Measurements from ENCODE around the gene KLHL3. TPM values are rescaled to one million over a fixed set of nuclear protein-coding genes. Genes with fewer than 3 reads are reported as not detected.

KLHL3 gene
- polyA plus RNA-seq, 1 donor, result 7.2 TPM

- Histone ChIP-seq H3K27ac (ENCODE audit: low read length) (no peak overlapping the region), H3K4me1 (ENCODE audit: control insufficient read depth, insufficient read depth, low read length) (no peaks in the 10 kb centered on the region), H3K36me3 (ENCODE audit: control insufficient read depth, insufficient read depth, low read length) (peaks cover 2% of the 10 kb centered on the region), H3K4me3 (ENCODE audit: low read length) (no peak overlapping the region), H3K9me3 (ENCODE audit: control insufficient read depth, low read depth, low read length) (no peaks in the 10 kb centered on the region), H3K27me3 (ENCODE audit: control insufficient read depth, insufficient read depth, low read length) (no peaks in the 10 kb centered on the region)
- DNase-seq, result no peak
- 50% methylated on average over 1 of the region's 3 CpGs for WGBS (ENCODE audit: insufficient coverage, low lambda C conversion rate)
Measured at GRCh38 chr5:137627293-137627692, 108.6 kb downstream of the KLHL3 start.

GRCh38 chr5:137624786-137625349 is 111.0 kb downstream of the KLHL3 start:
- no peaks in the 10 kb centered on the region for H3K27me3 ChIP-seq (ENCODE audit: control insufficient read depth, insufficient read depth, low read length)
- no peak overlapping the region for H3K27ac ChIP-seq (ENCODE audit: low read length)
- H3K9me3 ChIP-seq (ENCODE audit: control insufficient read depth, low read depth, low read length), result no peaks in the 10 kb centered on the region
- peaks cover 2% of the 10 kb centered on the region for H3K36me3 ChIP-seq (ENCODE audit: control insufficient read depth, insufficient read depth, low read length)
- DNase-seq, result no peak
- H3K4me3 ChIP-seq (ENCODE audit: low read length), result no peak overlapping the region
- H3K4me1 ChIP-seq (ENCODE audit: control insufficient read depth, insufficient read depth, low read length), result no peaks in the 10 kb centered on the region
- WGBS (ENCODE audit: insufficient coverage, low lambda C conversion rate), result no CpG with 5 or more reads among the region's 5 CpGs

GRCh38 chr5:137622850-137623249 is 113.0 kb downstream of the KLHL3 start:
- no CpG with 5 or more reads among the region's 5 CpGs for WGBS (ENCODE audit: insufficient coverage, low lambda C conversion rate)
- no peak overlapping the region for H3K4me3 ChIP-seq (ENCODE audit: low read length)
- DNase-seq, result no peak

GRCh38 chr5:137621861-137622823 is 113.7 kb downstream of the KLHL3 start:
- DNase-seq, result no peak
- Histone ChIP-seq H3K27me3 (ENCODE audit: control insufficient read depth, insufficient read depth, low read length) (no peaks in the 10 kb centered on the region), H3K36me3 (ENCODE audit: control insufficient read depth, insufficient read depth, low read length) (peaks cover 2% of the 10 kb centered on the region), H3K4me1 (ENCODE audit: control insufficient read depth, insufficient read depth, low read length) (no peaks in the 10 kb centered on the region), H3K27ac (ENCODE audit: low read length) (no peak overlapping the region), H3K9me3 (ENCODE audit: control insufficient read depth, low read depth, low read length) (no peaks in the 10 kb centered on the region), H3K4me3 (ENCODE audit: low read length) (no peak overlapping the region)
- WGBS (ENCODE audit: insufficient coverage, low lambda C conversion rate), result no CpG with 5 or more reads among the region's 10 CpGs

More at GRCh38 chr5:137622850-137623249, 113.0 kb downstream of the KLHL3 start:
- H3K27me3 ChIP-seq (ENCODE audit: control insufficient read depth, insufficient read depth, low read length), result no peaks in the 10 kb centered on the region
- no peaks in the 10 kb centered on the region for H3K9me3 ChIP-seq (ENCODE audit: control insufficient read depth, low read depth, low read length)
- no peaks in the 10 kb centered on the region for H3K4me1 ChIP-seq (ENCODE audit: control insufficient read depth, insufficient read depth, low read length)
- no peak overlapping the region for H3K27ac ChIP-seq (ENCODE audit: low read length)
- H3K36me3 ChIP-seq (ENCODE audit: control insufficient read depth, insufficient read depth, low read length), result peaks cover 2% of the 10 kb centered on the region

GRCh38 chr5:137621306-137621705 is 114.6 kb downstream of the KLHL3 start:
- Histone ChIP-seq H3K36me3 (ENCODE audit: control insufficient read depth, insufficient read depth, low read length) (peaks cover 2% of the 10 kb centered on the region), H3K27me3 (ENCODE audit: control insufficient read depth, insufficient read depth, low read length) (no peaks in the 10 kb centered on the region), H3K27ac (ENCODE audit: low read length) (no peak overlapping the region), H3K4me1 (ENCODE audit: control insufficient read depth, insufficient read depth, low read length) (no peaks in the 10 kb centered on the region), H3K9me3 (ENCODE audit: control insufficient read depth, low read depth, low read length) (no peaks in the 10 kb centered on the region), H3K4me3 (ENCODE audit: low read length) (no peak overlapping the region)
- WGBS (ENCODE audit: insufficient coverage, low lambda C conversion rate), result no CpG with 5 or more reads among the region's 3 CpGs
- DNase-seq, result no peak

- Histone ChIP-seq H3K9me3 (ENCODE audit: control insufficient read depth, low read depth, low read length) (no peaks in the 10 kb centered on the region), H3K4me3 (ENCODE audit: low read length) (no peak overlapping the region), H3K27me3 (ENCODE audit: control insufficient read depth, insufficient read depth, low read length) (no peaks in the 10 kb centered on the region), H3K27ac (ENCODE audit: low read length) (no peak overlapping the region), H3K4me1 (ENCODE audit: control insufficient read depth, insufficient read depth, low read length) (no peaks in the 10 kb centered on the region), H3K36me3 (ENCODE audit: control insufficient read depth, insufficient read depth, low read length) (peaks cover 2% of the 10 kb centered on the region)
- DNase-seq, result peak in 1 of 2 donors; percentile 11
- 90% methylated on average over 2 of the region's 12 CpGs for WGBS (ENCODE audit: insufficient coverage, low lambda C conversion rate)
Measured at GRCh38 chr5:137619191-137619870, 116.6 kb downstream of the KLHL3 start.

GRCh38 chr5:137618476-137618875 is 117.4 kb downstream of the KLHL3 start:
- no peak overlapping the region for H3K27ac ChIP-seq (ENCODE audit: low read length)
- H3K9me3 ChIP-seq (ENCODE audit: control insufficient read depth, low read depth, low read length), result no peaks in the 10 kb centered on the region
- H3K4me3 ChIP-seq (ENCODE audit: low read length), result no peak overlapping the region
- peaks cover 2% of the 10 kb centered on the region for H3K36me3 ChIP-seq (ENCODE audit: control insufficient read depth, insufficient read depth, low read length)
- H3K4me1 ChIP-seq (ENCODE audit: control insufficient read depth, insufficient read depth, low read length), result no peaks in the 10 kb centered on the region
- no peak for DNase-seq
- 100% methylated on average over 3 of the region's 7 CpGs for WGBS (ENCODE audit: insufficient coverage, low lambda C conversion rate)
- H3K27me3 ChIP-seq (ENCODE audit: control insufficient read depth, insufficient read depth, low read length), result no peaks in the 10 kb centered on the region

GRCh38 chr5:137617528-137618205 is 118.2 kb downstream of the KLHL3 start:
- no peaks in the 10 kb centered on the region for H3K4me1 ChIP-seq (ENCODE audit: control insufficient read depth, insufficient read depth, low read length)
- no peak for DNase-seq
- H3K27ac ChIP-seq (ENCODE audit: low read length), result no peak overlapping the region
- no peaks in the 10 kb centered on the region for H3K36me3 ChIP-seq (ENCODE audit: control insufficient read depth, insufficient read depth, low read length)
- WGBS (ENCODE audit: insufficient coverage, low lambda C conversion rate), result 93% methylated on average over 2 of the region's 7 CpGs
- H3K27me3 ChIP-seq (ENCODE audit: control insufficient read depth, insufficient read depth, low read length), result no peaks in the 10 kb centered on the region
- no peak overlapping the region for H3K4me3 ChIP-seq (ENCODE audit: low read length)
- no peaks in the 10 kb centered on the region for H3K9me3 ChIP-seq (ENCODE audit: control insufficient read depth, low read depth, low read length)

GRCh38 chr5:137616046-137616445 is 119.8 kb downstream of the KLHL3 start:
- no peak for DNase-seq
- WGBS (ENCODE audit: insufficient coverage, low lambda C conversion rate), result no CpG with 5 or more reads among the region's 5 CpGs
- Histone ChIP-seq H3K4me3 (ENCODE audit: low read length) (no peak overlapping the region), H3K27me3 (ENCODE audit: control insufficient read depth, insufficient read depth, low read length) (no peaks in the 10 kb centered on the region), H3K27ac (ENCODE audit: low read length) (no peak overlapping the region), H3K36me3 (ENCODE audit: control insufficient read depth, insufficient read depth, low read length) (no peaks in the 10 kb centered on the region), H3K9me3 (ENCODE audit: control insufficient read depth, low read depth, low read length) (no peaks in the 10 kb centered on the region), H3K4me1 (ENCODE audit: control insufficient read depth, insufficient read depth, low read length) (no peaks in the 10 kb centered on the region)

- H3K9me3 ChIP-seq (ENCODE audit: control insufficient read depth, low read depth, low read length), result no peaks in the 10 kb centered on the region
- no peaks in the 10 kb centered on the region for H3K27me3 ChIP-seq (ENCODE audit: control insufficient read depth, insufficient read depth, low read length)
- no CpG with 5 or more reads among the region's 5 CpGs for WGBS (ENCODE audit: insufficient coverage, low lambda C conversion rate)
- H3K4me1 ChIP-seq (ENCODE audit: control insufficient read depth, insufficient read depth, low read length), result no peaks in the 10 kb centered on the region
- H3K4me3 ChIP-seq (ENCODE audit: low read length), result no peak overlapping the region
- no peak overlapping the region for H3K27ac ChIP-seq (ENCODE audit: low read length)
- no peak for DNase-seq
- no peaks in the 10 kb centered on the region for H3K36me3 ChIP-seq (ENCODE audit: control insufficient read depth, insufficient read depth, low read length)
Measured at GRCh38 chr5:137615171-137615775, 120.6 kb downstream of the KLHL3 start.

Measured in large intestine (tissue), 3 donors.